ENCODE measurements around the gene HIC2. TPM values are rescaled to one million over a fixed set of nuclear protein-coding genes. Genes with fewer than 3 reads are reported as not detected.
"Not testable (repeated sequence)": the region's sequence is repeated elsewhere in the genome, so short reads cannot be mapped to it uniquely, and the experiment has no call there.

The HIC2 gene
- total RNA-seq, 1 experiment from 2014 or later, result 3.4 TPM

DNA sequence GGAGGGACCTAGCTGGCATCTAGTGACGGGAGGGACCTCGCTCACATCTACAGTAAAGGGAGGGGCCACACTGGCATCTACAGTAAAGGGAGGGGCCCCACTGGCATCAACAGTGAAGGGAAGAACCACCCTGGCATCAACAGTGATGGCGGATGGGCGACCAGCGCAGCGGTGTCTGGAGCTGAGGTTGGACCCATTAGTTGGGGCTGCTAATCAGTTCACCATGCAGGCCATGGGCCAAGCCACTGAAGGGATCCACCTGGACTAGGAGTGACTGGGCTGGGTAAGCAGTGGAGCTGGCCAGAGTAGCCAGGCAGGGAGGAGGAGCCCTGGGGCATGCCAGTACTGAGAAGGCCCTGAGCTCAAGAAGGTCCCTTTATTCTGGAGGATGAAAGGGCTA, 73.4 kb downstream of the HIC2 start:
- DNase-seq (ENCODE audit: low read depth), result not testable (repeated sequence)

GRCh38 chr22:21492271-21492670, 75.1 kb downstream of the HIC2 start:
- not testable (repeated sequence) for DNase-seq (ENCODE audit: low read depth)

GRCh38 chr22:21493789-21494782, 76.9 kb downstream of the HIC2 start:
- not testable (repeated sequence) for DNase-seq (ENCODE audit: low read depth)

- not testable (repeated sequence) for DNase-seq (ENCODE audit: low read depth)
Observed at GRCh38 chr22:21497984-21498383, 80.8 kb downstream of the HIC2 start.

GRCh38 chr22:21498489-21498888, 81.3 kb downstream of the HIC2 start:
- not testable (repeated sequence) for DNase-seq (ENCODE audit: low read depth)

DNA sequence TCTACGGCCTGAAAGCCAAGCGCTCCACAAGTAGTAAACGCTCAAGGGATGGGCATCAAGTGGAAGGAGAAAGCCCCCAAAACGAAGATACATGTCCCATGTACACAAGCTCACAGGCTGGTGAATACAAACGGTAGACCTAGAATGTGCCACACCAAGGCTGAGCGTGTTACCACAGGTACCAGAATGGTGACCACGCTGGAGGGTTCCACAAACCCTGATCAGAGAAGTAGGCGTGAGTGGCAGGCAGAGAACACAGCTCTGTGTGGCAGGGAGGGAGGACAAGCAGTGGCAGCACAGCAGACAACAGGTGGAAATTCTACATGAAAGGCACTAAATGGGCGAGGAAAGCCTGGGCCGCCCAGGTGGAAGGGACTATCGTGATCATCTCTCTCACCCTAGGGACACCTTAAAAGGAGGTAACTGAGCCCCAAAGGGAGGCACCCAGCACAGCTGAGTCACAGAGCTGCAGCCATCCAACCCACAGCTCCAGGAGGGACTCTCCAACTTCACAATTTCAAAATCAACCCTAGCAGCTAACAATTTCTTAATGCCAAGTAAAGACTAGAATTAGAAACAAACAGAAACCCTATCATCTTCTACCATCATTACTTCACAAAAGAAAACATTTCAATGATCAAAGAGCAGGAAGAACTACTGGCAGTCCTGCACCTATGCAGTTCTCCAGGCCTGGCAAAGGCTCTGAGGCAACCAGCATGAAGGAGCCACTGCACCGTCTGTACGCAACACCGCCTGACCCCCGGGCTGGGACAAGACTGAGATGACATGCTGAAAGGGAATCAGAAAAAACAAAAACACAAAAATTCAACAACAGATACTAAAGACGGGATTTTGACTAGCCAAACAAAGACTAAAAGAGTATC, 82.7 kb downstream of the HIC2 start:
- DNase-seq (ENCODE audit: low read depth), result not testable (repeated sequence)

Small RNA genes lying within 50 kb of the gene (small RNA-seq; reads per million reads assigned to genes)
- not detected for gene RF00492
- gene RN7SKP63, result not detected

Other genes with a start within 250 kb of the HIC2 start
- 0.05 and 0.30 TPM in 2 replicates for gene RIMBP3B, start 33.6 kb upstream of the HIC2 start, total RNA-seq (2014; rRNA removed; shearing (Covaris generic))
- 1.1 and 2.7 TPM in 2 replicates for gene TMEM191C, start 50.0 kb downstream of the HIC2 start, total RNA-seq (2014; rRNA removed; shearing (Covaris generic))
- gene RIMBP3C, start 134.1 kb downstream of the HIC2 start, total RNA-seq (2014; rRNA removed; shearing (Covaris generic)), result 0.13 and 0.35 TPM in 2 replicates
- 81.9 and 114 TPM in 2 replicates for gene UBE2L3, start 150.3 kb downstream of the HIC2 start, total RNA-seq (2014; rRNA removed; shearing (Covaris generic))
- 77.4 and 81.9 TPM in 2 replicates for gene YDJC, start 212.7 kb downstream of the HIC2 start, total RNA-seq (2014; rRNA removed; shearing (Covaris generic))
- not detected in 2 replicates for gene CCDC116, start 215.4 kb downstream of the HIC2 start, total RNA-seq (2014; rRNA removed; shearing (Covaris generic))
- 43.7 and 51.7 TPM in 2 replicates for gene SDF2L1, start 224.9 kb downstream of the HIC2 start, total RNA-seq (2014; rRNA removed; shearing (Covaris generic))
- 35.5 and 46.4 TPM in 2 replicates for gene PPIL2, start 248.6 kb downstream of the HIC2 start, total RNA-seq (2014; rRNA removed; shearing (Covaris generic))

Measured in HT1080 (cell line).